HEK293 (cell line): Measurements from ENCODE around the gene LIN7A.
"Not testable (repeated sequence)": the region's sequence is repeated elsewhere in the genome, so short reads cannot be mapped to it uniquely, and the experiment has no call there.

Experiments
- CTCF ChIA-PET: fragments of 350-600 bp; formaldehyde crosslinking; extraction: SDS; loops from one replicate; lab custom pipeline; 2021; ENCODE audit warnings: antibody characterized with exemption; lab: Yijun Ruan, JAX
- POLR2A ChIA-PET: fragments of 300-600 bp; formaldehyde crosslinking; extraction: SDS; loops from one replicate; lab custom pipeline; 2020; ENCODE audit warnings: antibody characterized with exemption, inconsistent platforms; lab: Yijun Ruan, JAX
- H3K27ac ChIP-seq: fragments of 200-500 bp; sonication (Bioruptor generic); 2 replicates; pipeline ENCODE4 v1.5.1; 2014; ENCODE audit warnings: low read depth, low read length, control low read depth, inconsistent platforms; ENCODE audit errors: extremely low read depth
- H3K36me3 ChIP-seq, 2 experiments: fragments of 200-500 bp in 1 of 2; sonication (Bioruptor generic) in 1 of 2; 1 replicate in 1 of 2; 2 replicates in 1 of 2; pipeline ENCODE4 v1.5.1; 2014 to 2017; ENCODE audit warnings: inconsistent platforms in 2 of 2, low read length in 2 of 2; ENCODE audit not compliant: control insufficient read depth in 2 of 2, insufficient read depth in 1 of 2
- H3K4me1 ChIP-seq: fragments of 200-500 bp; sonication (Bioruptor generic); 2 replicates; pipeline ENCODE4 v1.5.1; 2014; ENCODE audit warnings: mild to moderate bottlenecking, low read length, inconsistent platforms; ENCODE audit not compliant: control insufficient read depth, insufficient read depth
- H3K4me3 ChIP-seq: 2 replicates; pipeline ENCODE4 v1.5.1; 2011; ENCODE audit warnings: low read depth, mild to moderate bottlenecking, control low read depth, low read length, moderate library complexity
- H3K9me3 ChIP-seq: fragments of 200-500 bp; sonication (Bioruptor generic); 2 replicates; pipeline ENCODE4 v1.5.1; 2014; ENCODE audit warnings: low read depth, low read length, inconsistent platforms; ENCODE audit not compliant: control insufficient read depth, insufficient read depth
- BCL11B ChIP-seq: fragments of 450-650 bp; formaldehyde crosslinking; IDR thresholded peaks from 2 replicates; pipeline ENCODE4 v1.5.1; 2016; ENCODE audit warnings: low read depth, missing biosample characterization, missing genetic modification characterization
- GLI4 ChIP-seq: fragments of 450-650 bp; formaldehyde crosslinking; IDR thresholded peaks from 2 replicates; pipeline ENCODE4 v1.5.1; 2016; ENCODE audit warnings: missing biosample characterization, missing genetic modification characterization
- REPIN1 ChIP-seq: fragments of 450-650 bp; formaldehyde crosslinking; IDR thresholded peaks from 2 replicates; pipeline ENCODE4 v1.5.1; 2017; ENCODE audit warnings: missing biosample characterization, missing genetic modification characterization, low read depth
- YY2 ChIP-seq: fragments of 450-650 bp; formaldehyde crosslinking; IDR thresholded peaks from 2 replicates; pipeline ENCODE4 v1.5.1; 2016; ENCODE audit warnings: missing biosample characterization, missing genetic modification characterization
- ZBTB48 ChIP-seq: fragments of 450-650 bp; formaldehyde crosslinking; IDR thresholded peaks from 2 replicates; pipeline ENCODE4 v1.5.1; 2016; ENCODE audit warnings: missing biosample characterization, missing genetic modification characterization
- ZEB2 ChIP-seq: fragments of 450-650 bp; formaldehyde crosslinking; IDR thresholded peaks from 2 replicates; pipeline ENCODE4 v1.5.1; 2016; ENCODE audit warnings: missing biosample characterization, missing genetic modification characterization
- ZIC2 ChIP-seq: fragments of 450-650 bp; formaldehyde crosslinking; IDR thresholded peaks from 2 replicates; pipeline ENCODE4 v1.5.1; 2016; ENCODE audit warnings: missing biosample characterization, missing genetic modification characterization
- ZNF133 ChIP-seq: fragments of 450-650 bp; formaldehyde crosslinking; IDR thresholded peaks from 2 replicates; pipeline ENCODE4 v1.5.1; 2016; ENCODE audit warnings: missing biosample characterization, missing genetic modification characterization
- ZNF19 ChIP-seq: fragments of 450-650 bp; formaldehyde crosslinking; IDR thresholded peaks from 2 replicates; pipeline ENCODE4; 2016; ENCODE audit warnings: missing biosample characterization, missing genetic modification characterization, low read depth
- ZNF274 ChIP-seq, 2 experiments: fragments of 200-500 bp in 1 of 2; fragments of 450-650 bp in 1 of 2; sonication (Bioruptor generic) in 1 of 2; formaldehyde crosslinking in 1 of 2; IDR thresholded peaks; 2 replicates each; pipeline versions ENCODE4 v1.5.1 to v1.6.1; 2014 to 2016; ENCODE audit warnings: borderline replicate concordance in 1 of 2, inconsistent platforms in 1 of 2, low read length in 1 of 2, missing biosample characterization in 1 of 2, missing genetic modification characterization in 1 of 2
- ZNF302 ChIP-seq: fragments of 450-650 bp; formaldehyde crosslinking; IDR thresholded peaks from 2 replicates; pipeline ENCODE4 v1.5.1; 2016; ENCODE audit warnings: missing biosample characterization, missing genetic modification characterization, low read depth
- ZNF350 ChIP-seq: fragments of 450-650 bp; formaldehyde crosslinking; IDR thresholded peaks from 2 replicates; pipeline ENCODE4 v1.5.0; 2017; ENCODE audit warnings: missing biosample characterization, mild to moderate bottlenecking, missing genetic modification characterization
- ZNF423 ChIP-seq: fragments of 450-650 bp; formaldehyde crosslinking; IDR thresholded peaks from 2 replicates; pipeline ENCODE4 v1.5.1; 2016; ENCODE audit warnings: missing biosample characterization, missing genetic modification characterization
- ZNF529 ChIP-seq: fragments of 450-650 bp; formaldehyde crosslinking; IDR thresholded peaks from 2 replicates; pipeline ENCODE4 v1.5.1; 2017; ENCODE audit warnings: missing genetic modification characterization, missing biosample characterization; ENCODE audit not compliant: insufficient replicate concordance
- ZNF544 ChIP-seq: fragments of 450-650 bp; formaldehyde crosslinking; IDR thresholded peaks from 2 replicates; pipeline ENCODE4 v1.5.0; 2017; ENCODE audit warnings: missing biosample characterization, missing genetic modification characterization
- ZNF626 ChIP-seq: fragments of 450-650 bp; sonication (Bioruptor Pico); formaldehyde crosslinking; IDR thresholded peaks from 2 replicates; pipeline ENCODE4 v1.5.1; 2018; ENCODE audit warnings: missing biosample characterization, missing genetic modification characterization, inconsistent platforms
- ZNF768 ChIP-seq: fragments of 450-650 bp; formaldehyde crosslinking; IDR thresholded peaks from 2 replicates; pipeline ENCODE4 v1.5.1; 2018; ENCODE audit warnings: missing biosample characterization, mild to moderate bottlenecking, missing genetic modification characterization
- ZNF777 ChIP-seq: fragments of 450-650 bp; formaldehyde crosslinking; IDR thresholded peaks from 2 replicates; pipeline ENCODE4 v1.5.1; 2017; ENCODE audit warnings: missing biosample characterization, missing genetic modification characterization, borderline replicate concordance
- ZNF785 ChIP-seq: fragments of 450-650 bp; formaldehyde crosslinking; IDR thresholded peaks from 2 replicates; pipeline ENCODE4 v1.5.1; 2016; ENCODE audit warnings: missing biosample characterization, missing genetic modification characterization
- ZNF792 ChIP-seq: fragments of 450-650 bp; formaldehyde crosslinking; IDR thresholded peaks from 2 replicates; pipeline ENCODE4 v1.5.1; 2016; ENCODE audit warnings: missing biosample characterization, missing genetic modification characterization
- TF ChIP-seq, protein P1 (sequence below): fragments of 450-650 bp; formaldehyde crosslinking; IDR thresholded peaks from 2 replicates; pipeline ENCODE4 v1.5.1; 2017; ENCODE audit warnings: missing biosample characterization, missing genetic modification characterization
- TF ChIP-seq, protein P2 (sequence below): fragments of 450-650 bp; formaldehyde crosslinking; IDR thresholded peaks from 2 replicates; pipeline ENCODE4 v1.5.1; 2016; ENCODE audit warnings: missing biosample characterization, missing genetic modification characterization
- TF ChIP-seq, protein P3 (sequence below): fragments of 450-650 bp; formaldehyde crosslinking; IDR thresholded peaks from 2 replicates; pipeline ENCODE4 v1.5.1; 2016; ENCODE audit warnings: missing biosample characterization, missing genetic modification characterization
- TF ChIP-seq, protein P4 (sequence below): fragments of 450-650 bp; formaldehyde crosslinking; IDR thresholded peaks from 2 replicates; pipeline ENCODE4 v1.5.1; 2016; ENCODE audit warnings: missing biosample characterization, missing genetic modification characterization

The LIN7A gene

DNA sequence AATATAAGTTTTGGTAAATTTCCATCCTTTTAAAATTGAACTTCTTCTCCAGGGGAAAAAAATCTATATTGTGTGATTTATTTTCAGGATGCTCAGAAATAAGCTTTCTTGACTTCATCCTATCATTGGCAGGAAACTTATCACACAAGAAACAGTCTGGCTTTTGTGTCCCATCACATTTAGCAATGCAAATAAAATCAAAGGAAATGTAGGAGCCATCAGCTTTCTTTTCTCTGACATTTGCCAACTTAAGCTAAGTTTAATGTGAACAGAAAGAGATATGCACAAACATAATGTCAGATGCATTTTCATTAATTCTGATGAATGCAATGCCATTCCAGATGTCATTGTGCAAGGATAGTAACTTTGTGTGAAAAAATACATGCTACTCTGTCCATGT lies 56.6 kb downstream of the LIN7A start:
- TF ChIP-seq ZNF768: no peak
- TF ChIP-seq ZNF133 (tag by site-specific recombination): no peak
- TF ChIP-seq, protein P1, sequence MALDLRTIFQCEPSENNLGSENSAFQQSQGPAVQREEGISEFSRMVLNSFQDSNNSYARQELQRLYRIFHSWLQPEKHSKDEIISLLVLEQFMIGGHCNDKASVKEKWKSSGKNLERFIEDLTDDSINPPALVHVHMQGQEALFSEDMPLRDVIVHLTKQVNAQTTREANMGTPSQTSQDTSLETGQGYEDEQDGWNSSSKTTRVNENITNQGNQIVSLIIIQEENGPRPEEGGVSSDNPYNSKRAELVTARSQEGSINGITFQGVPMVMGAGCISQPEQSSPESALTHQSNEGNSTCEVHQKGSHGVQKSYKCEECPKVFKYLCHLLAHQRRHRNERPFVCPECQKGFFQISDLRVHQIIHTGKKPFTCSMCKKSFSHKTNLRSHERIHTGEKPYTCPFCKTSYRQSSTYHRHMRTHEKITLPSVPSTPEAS (tag by site-specific recombination): no peak
- TF ChIP-seq, protein P2, sequence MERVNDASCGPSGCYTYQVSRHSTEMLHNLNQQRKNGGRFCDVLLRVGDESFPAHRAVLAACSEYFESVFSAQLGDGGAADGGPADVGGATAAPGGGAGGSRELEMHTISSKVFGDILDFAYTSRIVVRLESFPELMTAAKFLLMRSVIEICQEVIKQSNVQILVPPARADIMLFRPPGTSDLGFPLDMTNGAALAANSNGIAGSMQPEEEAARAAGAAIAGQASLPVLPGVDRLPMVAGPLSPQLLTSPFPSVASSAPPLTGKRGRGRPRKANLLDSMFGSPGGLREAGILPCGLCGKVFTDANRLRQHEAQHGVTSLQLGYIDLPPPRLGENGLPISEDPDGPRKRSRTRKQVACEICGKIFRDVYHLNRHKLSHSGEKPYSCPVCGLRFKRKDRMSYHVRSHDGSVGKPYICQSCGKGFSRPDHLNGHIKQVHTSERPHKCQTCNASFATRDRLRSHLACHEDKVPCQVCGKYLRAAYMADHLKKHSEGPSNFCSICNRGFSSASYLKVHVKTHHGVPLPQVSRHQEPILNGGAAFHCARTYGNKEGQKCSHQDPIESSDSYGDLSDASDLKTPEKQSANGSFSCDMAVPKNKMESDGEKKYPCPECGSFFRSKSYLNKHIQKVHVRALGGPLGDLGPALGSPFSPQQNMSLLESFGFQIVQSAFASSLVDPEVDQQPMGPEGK: no peak
- no peak for TF ChIP-seq ZNF350
- TF ChIP-seq YY2 (tag by site-specific recombination): no peak
- no peak for TF ChIP-seq ZNF19 (tag by site-specific recombination)
- TF ChIP-seq, protein P3, sequence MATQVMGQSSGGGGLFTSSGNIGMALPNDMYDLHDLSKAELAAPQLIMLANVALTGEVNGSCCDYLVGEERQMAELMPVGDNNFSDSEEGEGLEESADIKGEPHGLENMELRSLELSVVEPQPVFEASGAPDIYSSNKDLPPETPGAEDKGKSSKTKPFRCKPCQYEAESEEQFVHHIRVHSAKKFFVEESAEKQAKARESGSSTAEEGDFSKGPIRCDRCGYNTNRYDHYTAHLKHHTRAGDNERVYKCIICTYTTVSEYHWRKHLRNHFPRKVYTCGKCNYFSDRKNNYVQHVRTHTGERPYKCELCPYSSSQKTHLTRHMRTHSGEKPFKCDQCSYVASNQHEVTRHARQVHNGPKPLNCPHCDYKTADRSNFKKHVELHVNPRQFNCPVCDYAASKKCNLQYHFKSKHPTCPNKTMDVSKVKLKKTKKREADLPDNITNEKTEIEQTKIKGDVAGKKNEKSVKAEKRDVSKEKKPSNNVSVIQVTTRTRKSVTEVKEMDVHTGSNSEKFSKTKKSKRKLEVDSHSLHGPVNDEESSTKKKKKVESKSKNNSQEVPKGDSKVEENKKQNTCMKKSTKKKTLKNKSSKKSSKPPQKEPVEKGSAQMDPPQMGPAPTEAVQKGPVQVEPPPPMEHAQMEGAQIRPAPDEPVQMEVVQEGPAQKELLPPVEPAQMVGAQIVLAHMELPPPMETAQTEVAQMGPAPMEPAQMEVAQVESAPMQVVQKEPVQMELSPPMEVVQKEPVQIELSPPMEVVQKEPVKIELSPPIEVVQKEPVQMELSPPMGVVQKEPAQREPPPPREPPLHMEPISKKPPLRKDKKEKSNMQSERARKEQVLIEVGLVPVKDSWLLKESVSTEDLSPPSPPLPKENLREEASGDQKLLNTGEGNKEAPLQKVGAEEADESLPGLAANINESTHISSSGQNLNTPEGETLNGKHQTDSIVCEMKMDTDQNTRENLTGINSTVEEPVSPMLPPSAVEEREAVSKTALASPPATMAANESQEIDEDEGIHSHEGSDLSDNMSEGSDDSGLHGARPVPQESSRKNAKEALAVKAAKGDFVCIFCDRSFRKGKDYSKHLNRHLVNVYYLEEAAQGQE: no peak
- TF ChIP-seq ZNF626 (tag by site-specific recombination): no peak
- TF ChIP-seq ZBTB48 (tag by site-specific recombination): no peak
- TF ChIP-seq ZNF792 (tag by site-specific recombination): no peak
- no peak for TF ChIP-seq ZNF302 (tag by site-specific recombination)
- no peak for TF ChIP-seq ZEB2 (tag by site-specific recombination)
- no peak for TF ChIP-seq ZNF529 (tag by site-specific recombination)
- H3K36me3 ChIP-seq: no peaks in the 10 kb centered on the region
- POLR2A ChIA-PET: no interaction called here
- H3K4me1 ChIP-seq: no peaks in the 10 kb centered on the region
- no peaks in the 10 kb centered on the region for H3K9me3 ChIP-seq
- no peak overlapping the region for H3K27ac ChIP-seq
- CTCF ChIA-PET: interaction anchor here (0.5 to 0.7 kb wide), 2 partner anchors 95 to 369 kb away, joined by 3 read pairs; no protein-coding TSS in a partner anchor
- no peak overlapping the region for H3K4me3 ChIP-seq

DNA sequence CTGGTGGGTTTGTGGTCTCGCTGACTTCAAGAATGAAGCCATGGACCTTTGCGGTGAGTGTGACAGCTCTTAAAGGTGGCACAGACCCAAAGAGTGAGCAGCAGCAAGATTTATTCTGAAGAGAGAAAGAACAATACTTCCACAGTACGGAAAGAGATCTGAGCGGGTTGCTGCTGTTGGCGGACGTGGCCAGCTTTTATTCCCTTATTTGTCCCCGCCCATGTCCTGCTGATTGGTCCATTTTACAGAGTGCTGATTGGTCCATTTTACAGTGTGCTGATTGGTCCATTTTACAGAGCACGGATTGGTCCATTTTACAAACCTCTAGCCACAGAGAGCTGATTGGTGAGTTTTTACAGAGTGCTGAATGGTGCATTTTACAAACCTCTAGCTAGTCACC lies 59.3 kb downstream of the LIN7A start:
- H3K36me3 ChIP-seq, POLR2A ChIA-PET, H3K4me3 ChIP-seq, H3K27ac ChIP-seq, H3K9me3 ChIP-seq, H3K4me1 ChIP-seq, CTCF ChIA-PET: not testable (repeated sequence)

DNA sequence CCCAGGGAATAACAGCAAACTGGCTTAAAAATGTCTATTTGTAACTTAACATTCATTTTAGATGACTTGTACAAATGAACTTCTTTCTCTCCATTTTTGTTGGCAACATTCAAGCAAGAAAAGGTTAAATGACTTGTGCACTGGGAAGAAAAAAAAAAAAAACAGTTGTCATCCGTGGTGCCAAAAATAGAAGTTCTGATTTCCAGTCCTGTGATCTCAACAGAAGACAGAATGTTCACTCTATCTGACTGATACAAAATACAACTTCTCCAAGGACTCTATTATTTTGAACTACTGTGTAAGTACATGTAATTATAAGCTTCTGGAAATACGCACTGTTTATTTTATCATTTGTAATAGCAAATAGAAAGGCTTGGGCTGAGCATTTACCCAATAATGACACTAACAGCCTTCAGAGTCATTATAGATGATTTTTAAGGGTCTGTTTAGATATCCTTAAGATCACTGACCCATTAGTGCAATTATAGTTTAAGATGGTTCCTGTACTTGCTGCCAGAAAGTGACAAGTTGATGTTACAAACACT lies 59.9 kb downstream of the LIN7A start:
- CTCF ChIA-PET: interaction anchor here (0.7 kb wide), 1 partner anchor 1478 kb away, joined by 3 read pairs; no protein-coding TSS in a partner anchor
- no peak overlapping the region for H3K27ac ChIP-seq
- POLR2A ChIA-PET: no interaction called here
- TF ChIP-seq BCL11B (tag by site-specific recombination) (no peak), ZNF544 (tag by site-specific recombination) (no peak), ZNF785 (tag by site-specific recombination) (no peak), ZNF423 (tag by site-specific recombination) (no peak), REPIN1 (tag by site-specific recombination) (no peak), ZNF274 (IDR thresholded peaks at IDR 0.05; ENCODE audit: low read length) (no peak), ZNF274 (tag by site-specific recombination; IDR thresholded peaks at IDR 0.05; ENCODE audit: borderline replicate concordance) (no peak), ZNF777 (no peak), ZIC2 (tag by site-specific recombination) (no peak), GLI4 (tag by site-specific recombination) (no peak)
- TF ChIP-seq, protein P4, sequence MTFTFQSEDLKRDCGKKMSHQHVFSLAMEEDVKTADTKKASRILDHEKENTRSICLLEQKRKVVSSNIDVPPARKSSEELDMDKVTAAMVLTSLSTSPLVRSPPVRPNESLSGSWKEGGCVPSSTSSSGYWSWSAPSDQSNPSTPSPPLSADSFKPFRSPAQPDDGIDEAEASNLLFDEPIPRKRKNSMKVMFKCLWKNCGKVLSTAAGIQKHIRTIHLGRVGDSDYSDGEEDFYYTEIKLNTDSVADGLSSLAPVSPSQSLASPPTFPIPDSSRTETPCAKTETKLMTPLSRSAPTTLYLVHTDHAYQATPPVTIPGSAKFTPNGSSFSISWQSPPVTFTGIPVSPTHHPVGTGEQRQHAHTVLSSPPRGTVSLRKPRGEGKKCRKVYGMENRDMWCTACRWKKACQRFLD: no peak

More for the DNA sequence above, 59.9 kb downstream of the LIN7A start:
- no peaks in the 10 kb centered on the region for H3K9me3 ChIP-seq
- H3K36me3 ChIP-seq: no peaks in the 10 kb centered on the region
- no peaks in the 10 kb centered on the region for H3K4me1 ChIP-seq
- no peak overlapping the region for H3K4me3 ChIP-seq
